Skeletal muscle tissue (tissue), 4 donors: ENCODE data around the gene TAS2R1. TPM values are rescaled to one million over a fixed set of nuclear protein-coding genes. Genes with fewer than 3 reads are reported as not detected.

Source experiments
- H3K27ac ChIP-seq: one replicate; pipeline ENCODE4 v1.7.0; 2013; ENCODE audit warnings: mild to moderate bottlenecking, low read depth, low read length, inconsistent platforms
- H3K27me3 ChIP-seq, 3 donors: one replicate each; pipeline ENCODE4 v1.7.0; 2013; ENCODE audit warnings: low read length in 3 of 3; ENCODE audit not compliant: control insufficient read depth in 3 of 3, insufficient read depth in 3 of 3
- H3K36me3 ChIP-seq, 3 donors: one replicate each; pipeline ENCODE4 v1.7.0; 2013; ENCODE audit warnings: low read length in 3 of 3; ENCODE audit not compliant: control insufficient read depth in 3 of 3, insufficient read depth in 3 of 3
- H3K4me1 ChIP-seq, 3 donors: one replicate each; pipeline ENCODE4 v1.7.0; 2013; ENCODE audit warnings: low read length in 3 of 3, mild to moderate bottlenecking in 3 of 3; ENCODE audit not compliant: control insufficient read depth in 3 of 3, insufficient read depth in 3 of 3
- H3K4me3 ChIP-seq, 3 donors: one replicate each; pipeline ENCODE4 v1.7.0; 2013; ENCODE audit warnings: low read length in 3 of 3
- H3K9ac ChIP-seq, 3 donors: one replicate each; pipeline ENCODE4 v1.7.0; 2013; ENCODE audit warnings: low read length in 3 of 3, mild to moderate bottlenecking in 3 of 3, moderate library complexity in 2 of 3, low read depth in 1 of 3
- H3K9me3 ChIP-seq, 3 donors: one replicate each; pipeline ENCODE4 v1.7.0; 2013; ENCODE audit warnings: low read length in 3 of 3; ENCODE audit not compliant: control insufficient read depth in 3 of 3
- total RNA-seq: library from RNA; depleted of rRNA; stranded (reverse); fragments of >200 nt; gene quantifications from one replicate; pipeline ENCODE4 v1.2.3, GENCODE V29; 2014
- donor health status: Osteomylitis.

The TAS2R1 gene
- total RNA-seq, 1 donor from 2014 or later, result not detected

GRCh38 chr5:9653061-9653460 lies 22.9 kb upstream of the TAS2R1 start:
- Histone ChIP-seq H3K27ac (no peak overlapping the region), H3K27me3 (no peaks in the 10 kb centered on the region), H3K4me3 (no peak overlapping the region), H3K4me1 (no peaks in the 10 kb centered on the region), H3K36me3 (no peaks in the 10 kb centered on the region), H3K9me3 (no peaks in the 10 kb centered on the region), H3K9ac (no peak overlapping the region)

- no peak overlapping the region for H3K9ac ChIP-seq
- H3K9me3 ChIP-seq, result no peaks in the 10 kb centered on the region
- no peaks in the 10 kb centered on the region for H3K27me3 ChIP-seq
- no peak overlapping the region for H3K27ac ChIP-seq
- H3K4me1 ChIP-seq, result no peaks in the 10 kb centered on the region
- no peak overlapping the region for H3K4me3 ChIP-seq
- H3K36me3 ChIP-seq, result no peaks in the 10 kb centered on the region
Measured at GRCh38 chr5:9652295-9652694, 22.1 kb upstream of the TAS2R1 start.

- no peak overlapping the region for H3K27ac ChIP-seq
- no peak overlapping the region for H3K4me3 ChIP-seq
Measured at GRCh38 chr5:9646843-9647242, 16.7 kb upstream of the TAS2R1 start.

GRCh38 chr5:9644630-9645029 lies 14.5 kb upstream of the TAS2R1 start:
- no peak overlapping the region for H3K4me3 ChIP-seq
- no peaks in the 10 kb centered on the region for H3K36me3 ChIP-seq
- no peaks in the 10 kb centered on the region for H3K9me3 ChIP-seq
- H3K4me1 ChIP-seq, result no peaks in the 10 kb centered on the region
- no peak overlapping the region for H3K9ac ChIP-seq
- no peaks in the 10 kb centered on the region for H3K27me3 ChIP-seq
- no peak overlapping the region for H3K27ac ChIP-seq

More at GRCh38 chr5:9646843-9647242, 16.7 kb upstream of the TAS2R1 start:
- Histone ChIP-seq H3K9ac (no peak overlapping the region), H3K4me1 (no peaks in the 10 kb centered on the region), H3K27me3 (no peaks in the 10 kb centered on the region), H3K9me3 (no peaks in the 10 kb centered on the region), H3K36me3 (no peaks in the 10 kb centered on the region)

DNA sequence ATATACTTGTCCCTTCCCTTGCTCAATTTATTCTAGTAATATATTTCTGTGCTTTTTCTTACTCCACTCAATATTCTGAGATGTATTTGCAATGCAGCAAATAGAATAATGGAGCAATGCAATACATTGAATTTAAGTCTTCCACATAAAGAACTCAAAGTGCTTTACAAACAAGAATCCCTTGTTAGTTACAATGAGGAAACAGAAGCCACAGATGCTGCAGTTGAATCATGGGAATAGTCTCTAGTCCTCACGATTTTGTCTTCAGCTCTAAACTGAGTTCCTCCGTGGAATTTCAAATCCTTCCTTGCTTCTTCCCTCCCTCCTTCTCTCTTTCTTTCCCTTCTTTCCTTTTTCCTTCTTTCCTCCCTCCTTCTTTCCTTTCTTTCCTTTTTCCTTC lies 12.5 kb upstream of the TAS2R1 start:
- no peak overlapping the region for H3K27ac ChIP-seq
- no peaks in the 10 kb centered on the region for H3K36me3 ChIP-seq
- H3K9me3 ChIP-seq, result peaks cover 0 to 7% (median 3%) of the 10 kb centered on the region in 3 donors
- no peak overlapping the region for H3K4me3 ChIP-seq
- H3K27me3 ChIP-seq, result peaks cover 0 to 2% (median 0%) of the 10 kb centered on the region in 3 donors
- no peak overlapping the region for H3K9ac ChIP-seq
- no peaks in the 10 kb centered on the region for H3K4me1 ChIP-seq

GRCh38 chr5:9641806-9642355 lies 11.7 kb upstream of the TAS2R1 start:
- Histone ChIP-seq H3K4me1 (no peaks in the 10 kb centered on the region), H3K27me3 (peaks cover 0 to 2% (median 0%) of the 10 kb centered on the region in 3 donors), H3K9ac (no peak overlapping the region), H3K36me3 (no peaks in the 10 kb centered on the region), H3K27ac (no peak overlapping the region), H3K9me3 (peaks cover 0 to 7% (median 3%) of the 10 kb centered on the region in 3 donors), H3K4me3 (no peak overlapping the region)

DNA sequence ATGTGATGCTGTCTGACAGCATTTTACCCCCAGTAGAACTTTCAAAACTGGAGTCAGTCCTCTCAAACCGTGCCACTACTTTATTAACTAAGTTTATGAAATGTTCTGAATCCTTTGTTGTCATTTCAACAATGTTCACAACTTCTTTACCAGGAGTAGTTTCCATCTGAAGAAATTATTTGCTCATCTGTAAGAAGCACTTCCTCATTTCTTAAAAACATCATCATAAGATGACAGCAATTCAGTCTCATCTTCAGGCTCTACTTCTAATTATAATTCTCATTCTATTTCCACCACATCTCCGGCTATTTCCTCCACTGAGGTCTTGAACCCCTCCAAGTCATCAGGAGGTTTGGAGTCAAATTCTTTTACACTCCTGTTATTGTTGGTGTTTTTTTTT lies 2.3 kb upstream of the TAS2R1 start:
- H3K36me3 ChIP-seq, result no peaks in the 10 kb centered on the region

DNA sequence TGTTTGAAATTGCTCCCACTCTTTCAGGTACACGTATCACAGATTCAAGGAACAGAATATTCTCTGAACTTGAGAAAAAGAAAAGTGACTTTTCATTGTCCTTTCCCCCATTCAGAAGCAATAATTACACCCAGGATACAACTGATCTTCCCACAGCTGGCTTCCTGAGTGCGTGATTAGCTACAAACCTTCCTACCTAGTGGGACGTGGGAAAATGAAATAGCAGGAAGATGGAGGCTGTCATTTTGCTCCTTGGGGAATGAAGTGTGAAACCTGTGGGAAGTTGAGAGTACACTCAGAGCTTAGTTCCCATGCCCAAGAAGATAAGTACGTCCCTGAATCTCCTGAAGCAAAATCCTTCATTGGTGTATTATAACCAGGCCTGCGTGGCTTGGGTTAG lies 2.6 kb downstream of the TAS2R1 start:
- Histone ChIP-seq H3K27ac (no peak overlapping the region), H3K9ac (no peak overlapping the region), H3K36me3 (no peaks in the 10 kb centered on the region), H3K27me3 (no peaks in the 10 kb centered on the region), H3K4me1 (no peaks in the 10 kb centered on the region), H3K9me3 (no peaks in the 10 kb centered on the region), H3K4me3 (no peak overlapping the region)

More for the DNA sequence above, 2.3 kb upstream of the TAS2R1 start:
- no peak overlapping the region for H3K9ac ChIP-seq
- no peak overlapping the region for H3K27ac ChIP-seq
- peaks cover 0 to 4% (median 0%) of the 10 kb centered on the region in 3 donors for H3K9me3 ChIP-seq
- no peak overlapping the region for H3K4me3 ChIP-seq
- no peaks in the 10 kb centered on the region for H3K4me1 ChIP-seq
- H3K27me3 ChIP-seq, result no peaks in the 10 kb centered on the region

- H3K4me1 ChIP-seq, result no peaks in the 10 kb centered on the region
- no peaks in the 10 kb centered on the region for H3K36me3 ChIP-seq
- no peak overlapping the region for H3K4me3 ChIP-seq
- H3K9me3 ChIP-seq, result no peaks in the 10 kb centered on the region
- H3K27ac ChIP-seq, result no peak overlapping the region
- H3K27me3 ChIP-seq, result no peaks in the 10 kb centered on the region
- no peak overlapping the region for H3K9ac ChIP-seq
Measured at GRCh38 chr5:9626955-9627354, 3.2 kb downstream of the TAS2R1 start.

DNA sequence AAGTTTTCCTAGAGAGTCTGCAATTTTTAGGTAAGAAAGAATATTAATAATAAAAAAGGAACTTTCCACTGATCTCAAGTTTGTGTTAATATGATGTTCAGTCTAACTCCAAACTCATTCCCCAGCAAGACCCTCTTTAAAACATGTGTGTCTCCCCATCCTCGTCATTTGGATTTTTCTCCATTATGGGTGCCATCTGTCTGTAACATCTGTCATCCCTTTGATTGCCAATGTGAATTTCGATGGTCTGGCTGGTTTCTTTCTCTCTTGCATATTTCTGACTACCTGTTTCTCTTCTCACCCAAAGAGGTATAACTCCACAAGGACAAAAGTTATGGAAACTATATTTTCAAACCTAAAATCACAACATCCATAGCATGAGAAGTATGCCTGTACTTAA lies 4.4 kb downstream of the TAS2R1 start:
- Histone ChIP-seq H3K27ac (no peak overlapping the region), H3K27me3 (no peaks in the 10 kb centered on the region), H3K9me3 (no peaks in the 10 kb centered on the region), H3K36me3 (no peaks in the 10 kb centered on the region), H3K9ac (no peak overlapping the region), H3K4me3 (no peak overlapping the region), H3K4me1 (no peaks in the 10 kb centered on the region)
